GM13977 (cell line): ENCODE measurements around the gene CLIC1.
A peak's percentile ranks its signal among the peaks of the same experiment; 100 is the strongest.

Experiments used
- DNase-seq: peaks from one replicate; pipeline ENCODE4 v3.0.0; 2012; ENCODE audit warnings: low spot score
- in situ Hi-C: fragments of 300-500 bp; cut with MboI; formaldehyde crosslinking; loops from one replicate; pipeline ENCODE4 v1.12.0; 2022; ENCODE audit warnings: low sequenced_read_pairs, low pct_unique_long_range_greater_than_20kb, mixed read lengths, inconsistent platforms; ENCODE audit not compliant: unreplicated experiment
- TF ChIP-seq, protein P1 (sequence below): IDR thresholded peaks from 2 replicates; pipeline ENCODE4 v1.5.1; 2012; ENCODE audit warnings: mild to moderate bottlenecking, control low read depth; ENCODE audit not compliant: insufficient read depth; ENCODE audit errors: extremely low read depth, missing control alignments

CLIC1 gene

DNA sequence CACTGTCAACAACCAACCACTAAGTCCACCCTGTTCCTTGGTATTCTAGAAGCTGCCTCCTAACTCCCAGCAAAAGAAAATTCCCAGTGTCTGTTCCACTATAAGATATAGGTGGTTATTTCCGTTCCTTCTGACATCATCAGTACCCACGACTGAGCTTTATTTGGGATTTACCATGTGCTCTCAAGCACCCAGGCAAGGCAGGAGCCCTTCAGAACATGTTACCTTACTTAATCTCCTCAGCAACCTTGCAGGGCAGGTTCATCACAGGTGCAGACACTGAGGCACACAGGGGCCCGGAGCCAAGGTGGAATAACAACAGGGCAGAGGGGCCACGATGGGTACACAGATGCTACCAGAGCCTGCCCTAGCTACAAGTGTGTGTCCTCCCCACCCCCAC lies 44.0 kb downstream of the CLIC1 start:
- in situ Hi-C loops: no loop called here
- DNase-seq: no peak
- TF ChIP-seq, protein P1, sequence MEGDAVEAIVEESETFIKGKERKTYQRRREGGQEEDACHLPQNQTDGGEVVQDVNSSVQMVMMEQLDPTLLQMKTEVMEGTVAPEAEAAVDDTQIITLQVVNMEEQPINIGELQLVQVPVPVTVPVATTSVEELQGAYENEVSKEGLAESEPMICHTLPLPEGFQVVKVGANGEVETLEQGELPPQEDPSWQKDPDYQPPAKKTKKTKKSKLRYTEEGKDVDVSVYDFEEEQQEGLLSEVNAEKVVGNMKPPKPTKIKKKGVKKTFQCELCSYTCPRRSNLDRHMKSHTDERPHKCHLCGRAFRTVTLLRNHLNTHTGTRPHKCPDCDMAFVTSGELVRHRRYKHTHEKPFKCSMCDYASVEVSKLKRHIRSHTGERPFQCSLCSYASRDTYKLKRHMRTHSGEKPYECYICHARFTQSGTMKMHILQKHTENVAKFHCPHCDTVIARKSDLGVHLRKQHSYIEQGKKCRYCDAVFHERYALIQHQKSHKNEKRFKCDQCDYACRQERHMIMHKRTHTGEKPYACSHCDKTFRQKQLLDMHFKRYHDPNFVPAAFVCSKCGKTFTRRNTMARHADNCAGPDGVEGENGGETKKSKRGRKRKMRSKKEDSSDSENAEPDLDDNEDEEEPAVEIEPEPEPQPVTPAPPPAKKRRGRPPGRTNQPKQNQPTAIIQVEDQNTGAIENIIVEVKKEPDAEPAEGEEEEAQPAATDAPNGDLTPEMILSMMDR: no peak

DNA sequence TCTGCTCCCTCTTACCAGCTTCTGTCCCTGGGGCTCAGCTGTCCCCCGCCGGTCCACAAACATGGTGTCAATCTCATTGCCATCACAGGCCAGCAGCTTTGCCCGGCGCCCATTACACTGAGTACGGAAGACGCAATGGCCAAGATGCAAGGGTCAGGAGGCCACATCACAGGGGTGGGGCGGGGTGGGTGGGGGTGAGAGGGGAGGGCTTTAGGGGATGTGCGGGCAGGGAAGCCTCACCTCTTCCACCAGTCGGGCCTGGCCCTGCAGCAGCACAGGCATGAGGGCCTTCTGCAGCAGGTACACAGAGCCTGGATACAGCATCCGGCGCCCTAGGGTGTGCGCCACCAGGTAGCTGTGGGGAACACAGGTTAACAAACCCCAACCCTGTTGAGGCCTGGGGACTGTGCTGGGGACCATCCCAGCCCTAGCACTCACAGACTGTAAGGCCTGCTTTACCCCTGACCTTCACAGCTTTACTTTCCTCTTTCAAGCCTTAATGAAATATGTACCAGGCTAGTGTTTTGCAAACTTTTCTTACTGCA lies 44.7 kb downstream of the CLIC1 start:
- TF ChIP-seq, protein P1: no peak
- in situ Hi-C loops: no loop called here

DNA sequence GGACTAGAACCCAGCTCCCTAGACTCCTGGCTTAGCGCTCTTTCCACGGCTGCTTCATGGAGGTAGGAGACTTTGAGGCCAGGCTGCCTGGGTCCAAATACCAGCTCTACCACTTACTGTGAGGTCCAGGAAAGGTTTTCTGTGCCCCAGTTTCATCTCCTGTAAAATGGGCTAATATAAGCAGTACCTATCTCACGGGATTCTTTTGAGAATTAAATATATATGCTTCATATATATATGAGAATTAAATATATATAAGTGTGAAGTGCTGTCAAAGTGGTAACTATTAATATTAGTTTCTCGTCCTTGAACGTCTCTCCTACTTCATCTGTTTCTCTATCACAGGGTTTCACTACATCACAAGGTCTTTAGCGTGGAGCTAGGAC lies 45.3 kb downstream of the CLIC1 start:
- TF ChIP-seq, protein P1: no peak
- no peak for DNase-seq
- in situ Hi-C loops: no loop called here

More for the DNA sequence above, 44.7 kb downstream of the CLIC1 start:
- no peak for DNase-seq

DNA sequence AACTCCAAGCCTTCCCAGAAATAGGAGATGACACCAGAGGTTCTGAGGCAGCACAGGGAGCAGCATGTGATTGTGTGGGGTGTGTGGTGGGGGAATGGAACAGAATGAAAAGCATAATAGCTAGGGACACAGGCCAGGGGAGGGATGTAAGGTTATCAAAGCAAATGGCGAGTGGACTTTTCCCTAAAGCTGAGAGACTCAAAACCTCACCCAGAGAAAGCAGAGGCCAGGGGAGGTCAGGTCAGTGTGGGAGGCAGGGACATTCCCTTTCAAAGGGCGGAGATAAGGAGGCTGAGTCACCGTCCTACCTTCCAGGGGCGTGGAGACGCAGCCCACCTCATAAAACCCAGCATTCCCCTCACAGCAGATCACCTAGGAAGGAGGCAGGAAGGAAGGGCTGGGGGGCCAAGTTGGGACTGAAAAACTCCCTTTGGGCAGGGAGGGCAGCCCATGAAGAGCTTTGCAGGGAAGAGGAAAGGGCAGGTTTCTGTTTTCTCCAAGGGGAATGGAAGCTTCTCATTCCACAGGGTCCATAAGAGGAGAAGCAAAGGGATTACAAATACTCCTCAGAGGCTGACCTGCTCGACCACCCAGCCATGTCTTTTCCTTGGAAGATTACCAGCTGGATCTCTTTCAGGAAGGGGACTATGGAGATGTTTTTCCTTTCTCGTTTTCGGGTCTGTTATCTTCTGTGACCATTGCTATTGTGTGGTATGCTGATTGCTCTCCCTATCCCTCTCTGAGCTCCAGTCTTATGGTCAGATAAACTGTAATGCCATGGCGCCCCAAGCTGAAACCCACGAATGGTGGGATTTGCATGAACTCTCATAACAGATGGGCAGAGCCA lies 45.9 kb downstream of the CLIC1 start:
- TF ChIP-seq, protein P1: no peak
- in situ Hi-C loops: no loop called here
- DNase-seq: no peak

DNA sequence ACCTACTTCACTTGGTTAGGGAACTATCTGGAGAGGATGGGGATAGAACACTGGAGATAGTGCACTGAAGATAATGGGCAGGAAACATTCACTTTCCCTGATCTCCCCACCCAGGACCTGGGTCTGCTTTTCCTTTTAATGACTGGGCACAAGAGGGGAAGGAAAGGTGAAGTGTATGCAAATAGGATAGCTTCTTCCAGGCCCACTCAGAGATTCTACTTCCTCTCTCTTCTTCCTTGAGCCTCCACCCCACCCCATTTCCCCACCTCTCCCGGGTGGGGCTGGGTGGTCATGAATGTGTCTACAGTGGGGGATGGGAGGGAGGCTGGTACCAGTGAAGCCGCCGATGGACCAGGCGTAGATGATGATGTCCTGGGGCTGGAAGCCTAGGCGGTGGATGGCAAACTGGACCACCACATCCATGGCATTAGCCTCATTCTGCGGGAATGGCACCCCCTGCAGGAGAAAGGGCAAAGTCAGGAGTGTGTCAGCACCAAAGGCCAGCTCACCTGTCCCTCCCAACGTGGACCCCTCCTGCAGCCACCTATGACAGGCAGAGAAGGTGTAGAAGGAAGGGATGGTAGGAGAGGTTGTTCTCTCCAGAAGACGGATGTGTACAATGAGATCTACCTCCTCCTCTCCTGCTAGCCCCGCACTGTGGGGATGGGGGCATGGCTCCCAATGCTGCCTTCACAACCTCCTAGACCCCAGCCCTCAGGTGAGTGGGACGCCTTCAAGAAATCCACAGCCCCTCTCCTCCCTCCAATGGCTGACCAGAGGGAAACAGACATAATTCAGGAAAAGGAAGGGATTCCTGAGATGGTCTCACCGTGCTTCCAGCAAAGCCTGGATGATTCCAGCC lies 46.9 kb downstream of the CLIC1 start:
- in situ Hi-C loops: no loop called here
- DNase-seq: no peak
- TF ChIP-seq, protein P1: peak; percentile 48

DNA sequence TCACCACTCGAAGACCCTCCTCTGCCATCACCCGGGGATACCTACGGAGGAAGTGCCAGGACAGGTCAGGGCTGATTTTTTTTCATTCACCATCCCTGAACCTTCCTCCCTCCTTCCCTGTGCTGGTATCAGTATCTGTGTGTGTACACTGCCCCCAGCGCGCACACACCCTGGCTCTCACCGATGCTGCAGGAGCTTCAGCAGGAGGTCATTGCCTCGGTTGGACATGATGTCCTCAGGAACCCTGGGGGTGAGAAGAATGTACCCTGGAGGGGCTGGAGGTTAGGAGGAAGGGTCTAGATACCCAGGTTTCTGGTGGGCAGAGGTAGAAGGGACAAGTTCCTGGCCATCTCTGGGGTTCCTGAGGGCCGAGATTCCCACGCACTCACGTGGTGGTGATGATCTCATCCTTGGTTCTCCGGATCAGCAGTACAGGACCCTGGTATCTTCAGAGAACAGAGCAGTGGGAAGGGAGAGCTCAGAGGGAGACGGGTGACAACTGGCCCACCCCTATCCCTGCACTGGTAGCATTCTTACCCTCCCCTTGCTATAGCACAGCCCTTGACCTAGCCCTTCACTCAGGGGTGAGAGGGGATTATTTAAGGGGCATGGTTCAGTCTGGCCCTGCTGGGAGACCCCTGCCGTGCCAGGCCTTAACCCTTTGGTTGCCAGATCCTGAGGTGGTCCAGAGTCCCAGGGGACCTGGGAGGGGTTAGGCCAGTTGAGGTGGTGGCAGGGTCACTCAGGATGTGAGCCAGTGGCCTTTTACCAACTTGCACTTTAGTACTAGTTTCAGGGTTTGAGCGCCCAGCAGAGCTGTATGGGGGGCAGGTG lies 48.3 kb downstream of the CLIC1 start:
- in situ Hi-C loops: no loop called here
- TF ChIP-seq, protein P1: no peak
- no peak for DNase-seq
